ENCODE data around the gene EFCAB10.

DNA sequence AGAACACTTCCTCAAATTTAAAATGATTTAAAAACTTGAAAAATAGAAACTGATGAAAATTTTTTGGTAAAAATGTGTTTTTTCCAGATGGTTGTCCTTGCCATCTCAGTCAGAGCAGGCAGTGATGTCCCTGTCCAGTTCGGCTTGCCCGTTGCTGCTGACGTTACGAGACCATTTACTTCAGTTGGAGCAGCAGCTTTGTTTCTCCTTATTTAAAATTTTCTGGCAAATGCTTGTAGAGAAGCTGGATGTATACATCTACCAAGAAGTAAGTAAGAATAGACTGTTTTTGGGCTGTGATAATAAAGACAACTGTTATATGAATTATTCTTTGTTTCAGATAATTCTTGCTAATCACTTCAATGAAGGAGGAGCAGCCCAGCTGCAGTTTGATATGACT, 16.1 kb downstream of the EFCAB10 start:
- TF ChIP-seq, protein P1, sequence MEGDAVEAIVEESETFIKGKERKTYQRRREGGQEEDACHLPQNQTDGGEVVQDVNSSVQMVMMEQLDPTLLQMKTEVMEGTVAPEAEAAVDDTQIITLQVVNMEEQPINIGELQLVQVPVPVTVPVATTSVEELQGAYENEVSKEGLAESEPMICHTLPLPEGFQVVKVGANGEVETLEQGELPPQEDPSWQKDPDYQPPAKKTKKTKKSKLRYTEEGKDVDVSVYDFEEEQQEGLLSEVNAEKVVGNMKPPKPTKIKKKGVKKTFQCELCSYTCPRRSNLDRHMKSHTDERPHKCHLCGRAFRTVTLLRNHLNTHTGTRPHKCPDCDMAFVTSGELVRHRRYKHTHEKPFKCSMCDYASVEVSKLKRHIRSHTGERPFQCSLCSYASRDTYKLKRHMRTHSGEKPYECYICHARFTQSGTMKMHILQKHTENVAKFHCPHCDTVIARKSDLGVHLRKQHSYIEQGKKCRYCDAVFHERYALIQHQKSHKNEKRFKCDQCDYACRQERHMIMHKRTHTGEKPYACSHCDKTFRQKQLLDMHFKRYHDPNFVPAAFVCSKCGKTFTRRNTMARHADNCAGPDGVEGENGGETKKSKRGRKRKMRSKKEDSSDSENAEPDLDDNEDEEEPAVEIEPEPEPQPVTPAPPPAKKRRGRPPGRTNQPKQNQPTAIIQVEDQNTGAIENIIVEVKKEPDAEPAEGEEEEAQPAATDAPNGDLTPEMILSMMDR (IDR thresholded peaks at IDR 0.05) = no peak
- TF ChIP-seq POLR2A (IDR thresholded peaks at IDR 0.05) = no peak
